DOHH2 (cell line): ENCODE results near the gene COMT.

Source experiments
- H3F3A ChIP-seq: fragments of 200-600 bp; sonication (generic), shearing (Covaris generic); 2 replicates; pipeline ENCODE4 v1.6.0; 2016; ENCODE audit warnings: antibody characterized with exemption, mild to moderate bottlenecking; ENCODE audit not compliant: control insufficient read depth, insufficient read depth
- H3K27ac ChIP-seq: fragments of 200-600 bp; sonication (generic); 2 replicates; pipeline ENCODE4 v1.5.1; 2014; ENCODE audit warnings: low read depth, mild to moderate bottlenecking, low read length, moderate library complexity
- H3K27me3 ChIP-seq: fragments of 200-600 bp; sonication (generic); 2 replicates; pipeline ENCODE4 v1.6.1; 2014; ENCODE audit warnings: mild to moderate bottlenecking, low read length, mixed read lengths; ENCODE audit not compliant: control insufficient read depth
- H3K36me3 ChIP-seq: fragments of 200-600 bp; sonication (generic); 2 replicates; pipeline ENCODE4 v1.6.1; 2014; ENCODE audit warnings: mild to moderate bottlenecking, low read length, moderate library complexity, mixed read lengths; ENCODE audit not compliant: control insufficient read depth
- H3K4me1 ChIP-seq: fragments of 200-600 bp; sonication (generic); 2 replicates; pipeline ENCODE4 v1.6.1; 2014; ENCODE audit warnings: mild to moderate bottlenecking, low read length, mixed read lengths; ENCODE audit not compliant: control insufficient read depth
- H3K4me2 ChIP-seq: fragments of 200-600 bp; sonication (generic); 2 replicates; pipeline ENCODE4 v1.6.0; 2014; ENCODE audit warnings: mild to moderate bottlenecking, low read length, moderate library complexity
- H3K4me3 ChIP-seq: fragments of 200-600 bp; sonication (generic); 2 replicates; pipeline ENCODE4 v1.5.1; 2014; ENCODE audit warnings: mild to moderate bottlenecking, low read length, mixed read lengths
- H3K79me2 ChIP-seq: fragments of 200-600 bp; sonication (generic); 2 replicates; pipeline ENCODE4 v1.6.1; 2014; ENCODE audit warnings: mild to moderate bottlenecking, low read length, mixed read lengths; ENCODE audit not compliant: control insufficient read depth
- H3K9me2 ChIP-seq: fragments of 200-600 bp; sonication (generic); replicated peaks from 2 replicates; pipeline ENCODE4 v1.6.1; 2014; ENCODE audit warnings: mild to moderate bottlenecking, low read length, mixed read lengths; ENCODE audit not compliant: control insufficient read depth
- H3K9me3 ChIP-seq: fragments of 200-600 bp; sonication (generic); 2 replicates; pipeline ENCODE4 v1.6.1; 2014; ENCODE audit warnings: antibody characterized with exemption, low read length, mixed read lengths; ENCODE audit not compliant: control insufficient read depth, insufficient read depth
- H4K20me1 ChIP-seq: fragments of 200-600 bp; sonication (generic); 2 replicates; pipeline ENCODE4 v1.6.0; 2014; ENCODE audit warnings: low read depth, mild to moderate bottlenecking, antibody characterized with exemption, low read length, moderate library complexity; ENCODE audit not compliant: control insufficient read depth, insufficient read depth
- CTCF ChIP-seq: fragments of 200-600 bp; sonication (generic); IDR thresholded peaks from one replicate; pipeline ENCODE4 v1.5.1; 2014; ENCODE audit warnings: antibody characterized with exemption, mild to moderate bottlenecking, low read depth, low read length; ENCODE audit not compliant: poor library complexity, severe bottlenecking
- EZH2phosphoT487 ChIP-seq: fragments of 200-600 bp; sonication (generic); IDR thresholded peaks from 2 replicates; pipeline ENCODE4 v1.6.1; 2017; ENCODE audit warnings: borderline replicate concordance, mild to moderate bottlenecking, antibody characterized with exemption, low read length, moderate library complexity, mixed read lengths

COMT gene

GRCh38 chr22:20008221-20008995 is 66.8 kb downstream of the COMT start:
- Histone ChIP-seq H3K79me2 (no peaks in the 10 kb centered on the region), H3K4me1 (no peaks in the 10 kb centered on the region), H3K4me3 (no peak overlapping the region), H3K9me3 (peaks cover 12% of the 10 kb centered on the region), H3K27me3 (no peaks in the 10 kb centered on the region), H3K4me2 (no peak overlapping the region), H3F3A (no peaks in the 10 kb centered on the region), H3K36me3 (no peaks in the 10 kb centered on the region), H4K20me1 (no peaks in the 10 kb centered on the region), H3K9me2 (no peaks in the 10 kb centered on the region), H3K27ac (no peak overlapping the region)
- TF ChIP-seq CTCF = no peak
- no peak for TF ChIP-seq EZH2phosphoT487

- Histone ChIP-seq H3K36me3 (no peaks in the 10 kb centered on the region), H3K9me2 (no peaks in the 10 kb centered on the region), H3K79me2 (no peaks in the 10 kb centered on the region), H3K9me3 (peaks cover 6% of the 10 kb centered on the region), H3K4me2 (no peak overlapping the region), H4K20me1 (no peaks in the 10 kb centered on the region), H3K4me3 (no peak overlapping the region), H3K27ac (no peak overlapping the region), H3F3A (no peaks in the 10 kb centered on the region), H3K4me1 (no peaks in the 10 kb centered on the region), H3K27me3 (no peaks in the 10 kb centered on the region)
- TF ChIP-seq EZH2phosphoT487 (no peak), CTCF (no peak)
These were observed 67.5 kb downstream of the COMT start for GRCh38 chr22:20009018-20009491.

- Histone ChIP-seq H4K20me1 (no peaks in the 10 kb centered on the region), H3K4me3 (no peak overlapping the region), H3K4me2 (no peak overlapping the region), H3K27ac (no peak overlapping the region), H3K9me3 (no peaks in the 10 kb centered on the region), H3K27me3 (peaks cover 4% of the 10 kb centered on the region), H3K9me2 (no peaks in the 10 kb centered on the region), H3K79me2 (no peaks in the 10 kb centered on the region), H3F3A (no peaks in the 10 kb centered on the region), H3K36me3 (no peaks in the 10 kb centered on the region), H3K4me1 (no peaks in the 10 kb centered on the region)
- TF ChIP-seq EZH2phosphoT487 = no peak
- no peak for TF ChIP-seq CTCF
These were observed 68.2 kb downstream of the COMT start for GRCh38 chr22:20009582-20010306.
